Activated CD4-positive, alpha-beta T cell treated with anti-CD3 and anti-CD28 coated beads, Interleukin-2, Interleukin-4, amounts not matched to agents 100 ng/mL and 50 ng/mL, durations not matched to agents 16 hours and 8 hours (primary cell): Measurements from ENCODE around the gene AHR.
A peak's percentile ranks its signal among the peaks of the same experiment; 100 is the strongest.

Experiments
- DNase-seq: peaks from one replicate; pipeline ENCODE4 v3.0.0-alpha.2; 2020; ENCODE audit warnings: low spot score

AHR gene

DNA sequence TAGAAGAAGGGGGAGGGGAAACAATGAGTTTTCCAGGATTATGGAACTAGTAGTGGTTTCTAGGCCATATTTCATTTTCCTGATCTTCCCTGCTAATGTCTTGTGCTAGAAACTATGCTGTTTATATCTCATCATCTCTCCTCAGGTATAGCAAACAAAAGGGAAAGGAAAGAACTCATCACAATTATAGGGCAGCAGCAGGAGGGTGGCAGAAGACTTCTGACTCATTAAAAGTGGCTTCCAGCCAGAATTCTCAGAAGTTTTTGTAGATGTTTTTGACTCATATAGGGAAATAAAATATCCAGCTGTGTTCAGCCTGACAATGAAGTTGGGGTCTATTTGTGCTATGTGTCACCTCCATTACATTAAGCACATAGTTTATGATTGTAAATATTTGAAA lies 6.5 kb downstream of the AHR start:
- peak; percentile 74 for DNase-seq

DNA sequence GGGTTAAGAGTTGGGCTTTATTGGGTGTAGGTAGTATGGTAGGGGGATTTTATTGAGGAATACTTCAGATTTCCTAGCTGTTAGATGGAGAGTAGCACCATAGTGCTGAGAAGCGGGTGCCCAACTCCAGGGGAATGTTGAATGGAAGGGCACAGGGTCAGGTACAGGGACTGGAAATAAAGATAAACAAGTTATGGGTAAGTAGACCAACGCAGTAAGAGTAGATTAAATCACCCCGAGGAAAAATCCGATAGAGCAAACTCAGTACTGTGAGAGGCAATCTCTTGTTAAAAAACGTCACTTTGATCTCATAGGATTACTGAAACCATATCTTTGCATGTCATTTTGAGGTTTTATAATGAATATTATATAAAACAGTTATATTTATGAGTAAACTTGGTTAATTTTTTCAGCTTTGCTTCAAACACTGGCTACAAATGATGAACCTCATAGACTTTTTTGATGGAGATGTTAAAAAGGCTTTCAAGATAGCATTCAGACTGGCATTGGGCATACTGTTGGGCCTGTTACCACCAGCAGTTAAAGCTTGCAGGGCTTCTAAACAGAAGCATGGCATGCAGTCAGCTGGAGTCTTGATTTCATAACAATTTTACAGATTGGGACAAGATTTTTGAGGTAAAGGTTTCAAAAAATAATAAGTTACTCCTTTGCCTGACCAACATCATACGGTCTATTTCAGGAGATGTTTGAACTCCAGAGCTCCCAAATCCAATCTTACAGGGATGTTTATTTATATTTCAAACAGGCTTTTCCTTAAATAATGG lies 7.1 kb downstream of the AHR start:
- DNase-seq: no peak

DNA sequence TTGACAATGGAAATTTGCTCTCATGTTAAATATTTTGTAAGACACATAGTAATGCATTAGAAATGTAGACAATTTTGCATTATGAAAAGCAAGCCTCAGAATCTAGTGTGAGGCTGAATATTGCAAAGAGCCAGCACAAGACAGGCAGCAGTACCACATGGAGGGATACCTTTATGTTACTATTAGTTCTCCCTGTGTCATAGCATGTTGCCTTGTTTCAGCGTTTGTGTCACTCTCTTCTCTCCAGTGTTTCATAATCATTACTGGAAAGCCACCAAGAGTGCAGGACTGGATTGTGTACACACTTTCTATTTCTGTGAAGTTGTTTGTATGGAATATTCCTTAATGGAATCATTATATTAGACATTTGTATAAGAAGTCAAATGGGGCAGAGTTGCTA lies 8.5 kb downstream of the AHR start:
- no peak for DNase-seq

DNA sequence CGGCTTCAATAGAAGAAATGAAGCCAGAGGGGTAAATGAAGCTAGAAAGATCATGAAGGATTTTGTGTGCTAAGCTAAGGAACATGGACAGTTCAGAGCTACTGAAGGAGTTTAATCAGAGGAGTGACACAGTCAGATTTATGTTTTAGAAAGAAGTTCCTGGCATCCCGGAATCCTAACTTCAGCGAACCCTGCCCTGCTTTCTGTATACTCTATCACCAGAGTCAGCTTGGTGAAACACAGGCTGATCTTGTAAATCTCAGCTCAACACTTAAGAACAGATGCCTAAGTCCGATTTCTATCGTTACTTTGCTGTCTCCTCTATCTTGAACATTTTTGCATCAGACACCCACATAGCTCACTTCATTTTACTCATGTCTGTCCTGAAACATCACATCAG lies 9.1 kb downstream of the AHR start:
- DNase-seq: no peak

DNA sequence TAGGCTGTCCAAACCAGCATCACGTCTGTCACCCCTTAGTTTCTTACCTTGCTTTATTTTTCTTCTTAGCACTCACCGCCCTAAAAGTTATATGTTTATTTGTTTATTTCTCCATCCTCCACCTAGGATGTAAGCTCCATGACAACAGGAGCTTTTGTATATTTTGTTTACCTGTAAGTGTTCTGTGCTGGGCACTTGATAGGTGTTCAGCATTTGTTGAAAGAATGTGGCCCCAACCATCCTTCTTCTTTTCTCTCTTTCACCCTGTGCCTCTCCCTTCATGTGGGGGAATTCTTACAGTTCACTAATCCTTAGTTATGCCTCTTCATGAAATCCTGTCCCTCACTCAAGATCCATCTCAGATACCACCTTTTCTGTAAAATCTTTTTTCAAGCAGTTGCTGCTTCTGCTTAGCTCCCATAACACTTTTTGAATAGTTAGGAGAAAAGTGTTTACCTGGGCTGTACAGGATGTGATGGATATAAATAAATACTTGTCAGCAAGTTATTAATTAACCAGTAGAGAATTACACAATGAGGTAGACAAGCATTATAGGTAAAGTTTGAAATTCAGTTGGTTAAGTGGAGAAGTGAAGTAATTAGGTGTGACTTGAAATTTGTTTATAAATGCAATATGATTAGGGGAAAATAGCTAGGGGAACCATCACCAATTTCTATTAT lies 9.7 kb downstream of the AHR start:
- DNase-seq: no peak

DNA sequence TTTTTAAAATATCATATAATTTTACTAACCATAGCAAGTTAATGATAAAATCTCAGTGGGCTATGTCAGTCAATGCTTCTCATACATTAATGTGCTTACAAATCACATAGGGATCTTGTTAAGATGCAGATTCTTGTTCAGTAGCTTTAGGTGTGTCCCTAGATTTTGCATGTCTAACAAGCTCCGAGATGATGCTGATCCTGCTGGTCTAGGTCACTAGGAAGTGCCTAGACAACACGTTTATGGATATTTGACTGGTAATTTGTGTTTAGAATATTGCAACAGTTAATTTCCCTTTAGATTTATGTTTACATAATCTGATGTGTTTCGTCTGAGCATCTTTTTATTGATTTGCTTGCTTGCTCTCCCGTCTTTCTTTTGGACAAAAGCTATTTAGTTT lies 12.7 kb downstream of the AHR start:
- no peak for DNase-seq

DNA sequence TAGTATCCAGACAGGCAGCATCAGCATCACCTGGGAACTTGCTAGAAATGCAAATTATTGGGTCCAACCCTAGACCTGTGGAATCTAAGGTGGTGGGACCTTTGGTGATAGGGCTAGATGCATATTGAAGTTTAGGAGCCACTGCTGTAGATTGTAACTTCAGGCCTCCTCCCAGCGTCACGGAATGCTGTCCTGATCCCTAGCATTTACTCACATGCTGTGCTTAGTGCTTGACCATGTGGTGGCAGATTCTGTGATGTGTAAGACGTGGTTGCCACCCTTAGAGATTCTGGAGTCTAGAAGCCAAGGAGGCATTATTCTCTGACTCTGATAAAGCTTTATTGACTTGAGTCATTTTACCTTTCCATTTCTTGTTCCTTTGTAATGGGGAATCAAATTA lies 13.5 kb downstream of the AHR start:
- DNase-seq: no peak

DNA sequence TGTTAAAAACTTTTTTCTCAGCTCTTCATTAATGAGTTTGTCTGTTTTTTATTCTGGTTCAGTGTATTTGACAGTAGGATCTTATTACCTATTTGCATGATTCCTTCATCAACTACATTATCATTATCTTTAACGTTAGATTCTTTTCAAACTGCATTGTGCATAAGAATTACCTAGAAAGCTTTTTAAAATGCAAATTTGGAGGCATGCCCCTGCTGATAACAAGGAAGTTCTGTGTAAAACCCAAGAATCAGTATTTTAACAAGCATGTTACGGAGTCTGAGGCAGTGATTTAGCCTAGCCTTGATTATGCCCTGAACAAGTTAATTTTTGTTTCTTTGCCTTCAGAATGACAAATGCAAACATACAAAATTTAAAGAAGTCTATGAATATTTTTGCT lies 14.2 kb downstream of the AHR start:
- no peak for DNase-seq

DNA sequence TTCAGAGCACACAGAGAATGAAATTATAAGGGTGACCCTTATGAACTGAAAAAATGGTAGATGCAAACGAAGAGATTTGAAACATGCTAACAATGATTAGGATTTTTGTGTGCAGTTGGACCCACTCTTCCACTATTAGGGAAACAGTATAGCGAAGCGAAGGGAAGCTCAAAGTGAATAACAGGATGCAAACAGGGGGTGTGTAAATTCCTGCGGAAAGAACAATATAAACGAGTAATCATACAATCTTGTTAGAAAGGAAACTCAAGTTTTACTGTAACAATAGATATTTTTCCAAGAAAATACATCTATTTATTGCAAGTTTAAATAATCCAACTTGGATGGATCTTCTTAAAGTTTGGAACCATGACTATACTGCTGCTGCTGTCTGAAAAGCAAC lies 14.7 kb downstream of the AHR start:
- no peak for DNase-seq

DNA sequence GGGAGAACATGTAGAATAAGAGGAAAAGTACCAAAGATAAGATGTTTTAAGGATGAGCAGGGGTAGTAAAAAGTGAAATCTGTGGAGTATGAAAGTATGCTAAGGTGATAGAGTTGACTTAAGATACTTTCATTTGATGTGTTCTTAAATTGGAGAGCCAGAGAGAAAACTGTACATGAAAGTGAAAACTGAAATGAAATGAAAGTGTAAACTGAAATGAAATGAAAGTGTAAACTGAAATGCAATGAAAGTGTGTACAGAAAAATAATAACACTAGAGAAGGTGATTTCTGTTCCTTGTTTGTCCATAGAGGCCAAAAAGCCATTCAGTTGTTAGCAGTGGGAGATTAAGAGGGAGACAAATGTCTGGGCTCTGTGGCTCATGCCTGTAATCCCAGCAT lies 17.5 kb downstream of the AHR start:
- DNase-seq: no peak

DNA sequence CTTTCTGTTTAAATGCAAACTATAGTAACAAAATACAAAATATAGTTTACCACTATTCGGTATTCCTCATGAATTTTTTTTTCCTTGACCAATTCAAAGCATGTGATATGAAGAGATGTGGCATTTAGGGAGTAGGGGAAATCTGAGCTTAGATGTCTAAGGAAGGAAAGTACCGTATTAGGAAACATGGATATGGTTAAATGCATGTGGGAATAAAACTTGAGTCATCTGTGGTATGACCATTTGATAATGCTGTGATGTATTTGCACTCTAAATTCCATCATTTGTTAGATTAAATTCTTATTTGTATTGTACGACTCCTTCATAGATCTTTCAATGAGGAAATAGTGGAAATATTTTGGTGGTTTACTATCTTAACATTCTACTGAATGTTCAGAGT lies 19.7 kb downstream of the AHR start:
- DNase-seq: no peak

DNA sequence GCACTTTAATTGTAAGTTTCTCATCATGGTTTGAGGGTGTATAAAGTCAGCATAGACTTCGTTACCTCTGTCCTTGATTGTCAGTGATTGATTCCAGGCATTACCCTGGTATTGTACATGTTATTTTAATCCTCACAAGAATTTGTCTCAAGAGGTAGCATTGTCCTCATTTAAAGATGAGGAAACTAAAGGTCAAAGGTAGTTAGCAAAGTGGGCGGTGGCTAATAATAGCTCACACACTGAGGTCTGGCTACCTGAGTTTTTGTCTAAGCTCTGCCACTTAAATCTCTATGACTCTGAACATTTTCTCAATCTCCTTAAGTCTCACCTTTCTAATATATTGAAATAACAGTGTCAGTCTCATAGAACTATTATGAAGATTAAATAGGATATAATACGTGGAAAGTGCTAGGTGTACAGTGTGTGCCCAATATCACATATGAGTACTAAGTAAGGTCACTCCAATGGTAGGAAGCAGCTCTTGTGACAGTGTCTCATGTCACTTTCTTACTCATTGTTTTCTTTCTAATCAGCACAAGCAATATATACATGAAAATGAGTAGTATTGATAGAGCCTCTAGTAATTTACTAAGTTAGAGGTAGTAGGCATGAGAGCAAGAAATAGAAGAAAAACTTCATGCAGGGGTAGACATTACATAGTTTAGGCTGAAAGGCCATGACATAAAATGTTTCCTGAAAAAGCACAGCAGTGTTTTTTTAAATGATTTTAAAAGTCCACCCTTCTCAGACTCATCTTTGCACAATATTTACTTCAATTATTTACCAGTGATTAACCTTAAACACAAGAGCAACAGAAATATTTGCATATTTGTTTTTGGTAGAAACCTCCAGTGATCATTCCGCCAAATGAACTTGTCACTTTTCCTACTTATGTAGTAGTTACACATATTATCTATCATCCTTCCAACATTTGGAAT lies 21.0 kb downstream of the AHR start:
- DNase-seq: no peak

DNA sequence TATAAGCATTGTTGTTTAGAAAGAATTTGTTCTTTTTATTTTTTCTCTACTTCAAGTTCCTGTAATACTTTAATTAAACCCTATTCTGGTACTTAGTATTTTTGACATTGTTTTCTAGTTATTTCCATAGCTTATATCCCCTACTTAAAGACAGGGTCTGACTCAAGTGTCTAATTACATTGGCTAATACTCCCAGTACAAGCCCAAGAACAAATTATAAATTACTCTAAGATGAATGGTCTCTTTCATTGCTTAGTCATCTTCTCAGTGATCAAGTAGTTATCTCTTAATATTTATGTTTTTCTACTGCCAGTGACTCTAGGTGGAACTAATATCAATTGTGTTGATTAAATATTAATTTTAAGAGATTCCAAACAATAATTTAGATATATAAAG lies 21.6 kb downstream of the AHR start:
- DNase-seq: no peak

DNA sequence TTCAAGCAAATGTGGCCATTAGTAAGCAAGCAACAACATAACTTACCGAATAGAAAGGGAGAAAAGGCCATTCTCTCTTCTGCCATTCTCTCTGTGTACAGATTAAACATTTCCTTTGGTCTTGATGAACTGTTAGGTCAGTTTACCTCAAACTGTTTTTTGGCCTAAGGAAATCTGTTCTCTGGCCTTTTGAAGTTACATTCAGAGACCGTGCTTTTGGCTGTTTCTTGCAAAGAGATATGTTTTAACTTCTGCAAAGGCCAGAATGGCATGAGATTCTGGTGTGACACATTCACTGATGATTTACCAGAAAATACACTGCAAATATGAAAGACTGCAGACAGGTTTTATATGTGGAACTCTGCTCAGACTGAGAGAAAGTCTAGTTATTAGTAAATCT lies 22.2 kb downstream of the AHR start:
- DNase-seq: no peak

DNA sequence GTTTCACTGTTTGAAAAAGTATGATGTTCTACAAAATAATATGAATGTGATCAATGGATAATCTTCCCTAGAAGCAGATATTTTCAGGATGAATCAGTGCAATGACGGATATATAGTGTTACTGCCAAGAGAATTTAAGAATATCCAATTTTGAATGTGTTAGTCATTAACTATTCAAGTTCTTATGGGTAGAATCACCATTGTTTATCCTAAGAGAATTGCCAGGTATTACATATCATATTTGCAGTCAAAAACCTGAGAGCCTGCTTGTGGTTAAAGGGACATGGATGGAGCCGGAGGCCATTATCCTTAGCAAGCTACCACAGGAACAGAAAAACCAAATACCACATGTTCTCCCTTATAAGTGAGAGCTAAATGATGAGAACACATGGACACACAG lies 26.9 kb downstream of the AHR start:
- no peak for DNase-seq

DNA sequence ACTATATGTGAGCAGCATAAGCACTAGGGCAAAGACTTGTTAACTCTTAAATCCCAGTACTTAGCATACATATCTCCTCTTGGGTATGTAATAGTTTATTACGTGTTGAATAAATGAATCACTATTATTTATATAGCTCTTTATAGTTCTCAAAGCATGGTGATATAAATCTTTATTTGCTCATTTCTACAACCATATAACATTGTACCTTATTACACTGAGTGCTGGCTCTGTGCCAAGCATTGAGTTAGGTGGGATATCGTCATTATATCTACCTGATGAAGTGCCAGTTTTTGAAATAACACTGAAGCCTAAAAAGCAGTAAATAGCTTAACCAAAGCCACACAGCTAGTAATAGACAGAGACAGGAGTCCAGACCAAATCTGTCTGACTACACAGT lies 27.9 kb downstream of the AHR start:
- DNase-seq: no peak

DNA sequence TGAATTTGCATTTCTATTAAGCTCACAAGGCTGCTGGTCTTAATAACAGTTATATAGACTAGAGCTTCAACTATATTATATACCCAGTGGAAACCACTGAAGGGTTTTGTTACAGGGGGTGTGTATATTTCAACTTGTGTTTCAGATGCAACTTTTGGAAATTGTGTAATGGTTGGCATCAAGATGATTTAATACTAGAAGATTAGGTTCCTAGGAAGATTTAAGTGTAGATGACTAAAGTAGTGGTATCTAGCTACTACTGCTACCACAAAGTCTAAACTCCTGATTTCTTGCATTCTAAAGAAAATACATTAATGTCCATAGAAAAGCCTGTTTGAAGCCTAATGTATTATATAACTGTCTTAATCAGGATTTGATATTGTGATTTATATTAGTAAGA lies 30.2 kb downstream of the AHR start:
- no peak for DNase-seq

DNA sequence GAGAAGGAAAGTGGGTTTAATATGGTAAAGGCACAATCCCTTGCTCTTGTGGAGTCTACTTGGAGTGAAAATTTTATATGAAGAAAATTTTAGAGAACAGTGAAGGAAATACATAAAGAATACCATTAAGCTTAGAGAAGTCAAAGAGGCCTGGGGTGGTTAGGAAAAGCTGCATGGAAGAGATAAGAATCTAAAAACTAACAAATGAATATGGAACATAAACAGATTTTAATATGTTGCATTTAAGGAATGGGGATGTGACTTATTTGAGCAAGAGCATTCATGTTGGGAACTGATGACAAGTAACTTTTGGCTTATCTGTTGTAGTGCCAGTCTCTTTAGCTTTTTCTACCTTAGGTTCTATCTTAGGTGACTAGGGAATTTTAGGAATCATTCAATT lies 31.0 kb downstream of the AHR start:
- no peak for DNase-seq

DNA sequence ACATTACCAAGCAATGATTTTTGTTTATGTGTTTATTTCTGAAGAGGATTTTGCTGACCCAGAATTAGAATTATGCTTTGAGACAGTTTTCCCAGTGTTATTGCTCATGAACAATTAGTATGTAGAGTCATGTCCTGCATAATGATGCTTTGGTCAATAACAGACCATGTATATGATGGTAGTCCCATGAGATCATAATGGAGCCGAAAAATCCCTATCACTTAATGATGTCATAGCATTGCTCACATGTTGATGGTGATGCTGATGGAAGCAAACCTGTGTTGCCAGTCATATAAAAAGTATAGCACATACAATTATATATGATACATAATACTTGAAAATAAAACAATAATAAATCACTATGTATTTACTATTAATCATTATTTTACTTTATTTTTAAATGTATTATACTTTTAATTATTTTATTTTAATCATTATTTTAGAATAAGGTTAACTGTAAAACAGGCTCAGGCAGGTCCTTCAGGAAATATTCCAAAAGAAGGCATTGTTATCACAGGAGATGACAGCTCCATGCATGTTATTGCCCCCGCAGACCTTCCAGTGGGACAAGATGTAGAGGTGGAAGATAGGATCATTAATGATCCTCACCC lies 33.5 kb downstream of the AHR start:
- DNase-seq: no peak

DNA sequence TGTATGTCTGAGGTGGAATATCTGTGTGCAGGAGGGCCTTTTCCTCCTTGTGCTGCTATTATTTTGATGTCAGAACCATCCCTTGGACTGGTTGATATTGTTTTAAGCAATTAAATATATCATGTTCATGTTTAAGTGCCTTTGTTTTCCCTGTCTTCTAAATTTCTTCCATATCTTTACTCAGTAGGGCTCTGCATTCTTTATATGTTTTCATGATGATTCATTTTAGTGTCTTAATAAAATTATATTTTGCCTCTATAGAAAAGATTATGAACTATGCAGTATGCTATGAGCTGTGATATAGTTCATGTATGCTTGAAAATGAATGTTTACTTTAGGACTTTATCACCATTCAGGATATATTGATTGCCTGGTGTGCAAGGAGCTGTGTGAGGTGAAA lies 34.8 kb downstream of the AHR start:
- DNase-seq: no peak

DNA sequence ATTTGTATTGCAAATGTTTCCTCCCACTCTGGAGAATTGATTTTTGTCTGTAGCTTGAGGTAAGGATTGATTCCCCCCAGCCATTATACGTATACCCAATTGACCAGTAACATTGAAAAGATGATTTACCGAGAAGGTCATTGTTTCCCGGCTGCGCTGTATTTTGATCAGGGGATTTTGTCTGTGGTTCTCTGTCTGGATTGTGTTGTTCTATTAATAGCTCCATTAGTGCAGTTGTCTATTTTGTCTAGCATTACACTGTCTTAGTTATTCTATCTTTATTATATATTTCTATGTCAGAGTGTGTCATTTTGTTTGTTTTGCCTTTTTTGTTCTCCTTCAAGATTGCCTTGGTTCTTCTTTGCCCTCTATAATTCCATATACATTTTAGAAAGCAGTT lies 37.7 kb downstream of the AHR start:
- DNase-seq: no peak

DNA sequence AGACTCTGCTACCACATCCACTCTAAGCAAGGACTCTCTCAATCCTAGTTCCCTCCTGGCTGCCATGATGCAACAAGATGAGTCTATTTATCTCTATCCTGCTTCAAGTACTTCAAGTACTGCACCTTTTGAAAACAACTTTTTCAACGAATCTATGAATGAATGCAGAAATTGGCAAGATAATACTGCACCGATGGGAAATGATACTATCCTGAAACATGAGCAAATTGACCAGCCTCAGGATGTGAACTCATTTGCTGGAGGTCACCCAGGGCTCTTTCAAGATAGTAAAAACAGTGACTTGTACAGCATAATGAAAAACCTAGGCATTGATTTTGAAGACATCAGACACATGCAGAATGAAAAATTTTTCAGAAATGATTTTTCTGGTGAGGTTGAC lies 40.7 kb downstream of the AHR start:
- no peak for DNase-seq

DNA sequence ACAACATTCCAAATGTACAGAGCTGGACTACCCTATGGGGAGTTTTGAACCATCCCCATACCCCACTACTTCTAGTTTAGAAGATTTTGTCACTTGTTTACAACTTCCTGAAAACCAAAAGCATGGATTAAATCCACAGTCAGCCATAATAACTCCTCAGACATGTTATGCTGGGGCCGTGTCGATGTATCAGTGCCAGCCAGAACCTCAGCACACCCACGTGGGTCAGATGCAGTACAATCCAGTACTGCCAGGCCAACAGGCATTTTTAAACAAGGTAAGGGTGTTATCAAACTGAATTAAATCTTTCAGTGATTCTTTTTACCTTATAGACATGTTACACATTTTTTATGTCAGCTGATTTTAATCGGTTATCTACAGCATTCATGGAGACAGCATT lies 41.5 kb downstream of the AHR start:
- DNase-seq: no peak
